C4-2B (cell line): ENCODE results near the gene DEAF1.

Source experiments
- H3K27ac ChIP-seq: fragments of 450-650 bp; 2 replicates; pipeline ENCODE4 v1.5.1; 2017
- ZFX ChIP-seq: fragments of 450-650 bp; IDR thresholded peaks from 2 replicates; pipeline ENCODE4 v1.6.1; 2017
- TF ChIP-seq, protein P1 (sequence below): fragments of 450-650 bp; conservative IDR thresholded peaks from 2 replicates; pipeline ENCODE4 v1.5.1; 2017; ENCODE audit warnings: mild to moderate bottlenecking

DEAF1 gene

DNA sequence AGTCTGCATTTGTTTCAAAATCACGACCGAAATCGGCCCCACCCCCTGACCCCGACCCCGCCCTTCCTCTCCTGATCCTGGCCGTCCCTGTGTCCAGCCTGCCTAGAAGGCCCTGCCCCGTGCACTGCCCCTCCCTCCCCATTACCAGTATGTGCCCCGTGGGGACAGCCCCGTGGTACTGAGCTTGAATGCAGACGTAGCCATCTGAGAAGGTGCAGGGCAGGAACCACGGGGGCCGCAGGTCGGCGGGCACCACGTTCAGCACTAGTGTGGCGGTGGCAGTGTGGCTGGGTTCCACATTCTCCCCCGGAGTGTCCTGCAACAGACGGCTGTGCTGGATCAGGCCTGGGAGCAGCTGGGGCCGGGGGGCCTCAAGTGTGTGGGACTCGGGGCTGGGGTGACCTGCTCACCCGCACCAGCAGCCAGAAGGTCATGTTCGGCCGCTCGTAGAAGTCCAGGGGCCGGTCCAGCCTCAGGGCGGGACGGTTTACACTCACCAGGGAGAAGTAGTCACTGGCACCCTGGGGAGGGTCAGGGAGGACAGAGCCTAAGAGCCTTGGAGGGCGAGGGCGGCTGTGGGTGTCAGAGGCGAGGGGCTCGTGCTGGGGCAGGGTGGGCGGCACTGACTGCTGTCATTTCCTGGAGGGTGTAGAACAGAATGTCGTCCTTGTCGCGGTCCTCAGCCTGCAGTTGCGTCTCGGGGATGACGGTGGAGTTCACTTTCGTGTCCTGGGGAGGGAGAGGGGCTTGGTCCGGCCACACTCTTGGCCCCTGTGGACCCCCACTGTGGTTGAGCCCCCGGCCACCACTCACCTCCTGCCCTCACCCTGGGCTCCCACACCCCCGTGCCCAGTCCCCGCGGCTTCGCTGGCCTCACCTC lies 73.8 kb downstream of the DEAF1 start:
- no peak overlapping the region for H3K27ac ChIP-seq
- TF ChIP-seq, protein P1, sequence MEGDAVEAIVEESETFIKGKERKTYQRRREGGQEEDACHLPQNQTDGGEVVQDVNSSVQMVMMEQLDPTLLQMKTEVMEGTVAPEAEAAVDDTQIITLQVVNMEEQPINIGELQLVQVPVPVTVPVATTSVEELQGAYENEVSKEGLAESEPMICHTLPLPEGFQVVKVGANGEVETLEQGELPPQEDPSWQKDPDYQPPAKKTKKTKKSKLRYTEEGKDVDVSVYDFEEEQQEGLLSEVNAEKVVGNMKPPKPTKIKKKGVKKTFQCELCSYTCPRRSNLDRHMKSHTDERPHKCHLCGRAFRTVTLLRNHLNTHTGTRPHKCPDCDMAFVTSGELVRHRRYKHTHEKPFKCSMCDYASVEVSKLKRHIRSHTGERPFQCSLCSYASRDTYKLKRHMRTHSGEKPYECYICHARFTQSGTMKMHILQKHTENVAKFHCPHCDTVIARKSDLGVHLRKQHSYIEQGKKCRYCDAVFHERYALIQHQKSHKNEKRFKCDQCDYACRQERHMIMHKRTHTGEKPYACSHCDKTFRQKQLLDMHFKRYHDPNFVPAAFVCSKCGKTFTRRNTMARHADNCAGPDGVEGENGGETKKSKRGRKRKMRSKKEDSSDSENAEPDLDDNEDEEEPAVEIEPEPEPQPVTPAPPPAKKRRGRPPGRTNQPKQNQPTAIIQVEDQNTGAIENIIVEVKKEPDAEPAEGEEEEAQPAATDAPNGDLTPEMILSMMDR = no peak
- TF ChIP-seq ZFX = no peak

DNA sequence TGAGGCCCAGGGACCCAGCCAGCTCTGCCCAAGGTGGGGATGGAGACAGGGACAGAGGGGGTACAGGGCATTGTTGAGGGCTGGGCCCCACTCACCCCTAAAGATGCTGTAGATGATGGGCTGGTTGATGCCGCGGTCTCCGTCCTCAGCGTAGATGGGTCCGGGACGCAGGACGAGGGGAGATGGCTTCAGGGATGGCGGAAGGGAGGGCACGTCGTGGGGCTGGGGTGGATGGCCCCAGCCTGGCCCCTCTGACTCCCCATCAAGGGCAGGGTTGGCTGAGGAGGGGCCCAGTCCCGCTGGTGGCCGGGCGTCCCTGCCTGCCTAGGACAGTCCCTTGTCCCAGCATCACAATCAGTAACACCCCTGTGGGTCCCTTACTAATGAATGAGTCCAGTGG lies 74.8 kb downstream of the DEAF1 start:
- no peak overlapping the region for H3K27ac ChIP-seq
- TF ChIP-seq, protein P1 = no peak
- no peak for TF ChIP-seq ZFX

DNA sequence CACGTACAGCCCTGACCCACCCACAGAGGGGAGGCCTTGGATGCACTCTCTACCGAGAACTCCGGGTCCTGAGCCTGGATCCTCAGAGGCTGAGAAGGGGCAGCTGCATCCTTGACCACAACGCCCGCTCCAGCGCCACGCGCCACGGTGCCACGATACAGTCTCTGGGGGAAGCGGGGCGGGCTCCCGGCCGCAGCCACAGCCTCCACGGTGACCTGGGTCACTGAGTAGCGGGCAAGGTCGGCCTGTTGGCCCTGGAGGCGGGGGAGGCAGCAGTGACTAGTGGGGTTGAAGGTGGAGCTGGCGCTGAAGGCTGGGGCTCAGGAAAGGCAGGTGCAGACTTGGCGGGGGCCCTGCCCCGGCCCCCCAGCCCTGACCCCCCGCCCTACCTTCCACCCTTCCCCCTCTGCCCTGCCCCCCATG lies 75.4 kb downstream of the DEAF1 start:
- TF ChIP-seq, protein P1 = no peak
- H3K27ac ChIP-seq = no peak overlapping the region

DNA sequence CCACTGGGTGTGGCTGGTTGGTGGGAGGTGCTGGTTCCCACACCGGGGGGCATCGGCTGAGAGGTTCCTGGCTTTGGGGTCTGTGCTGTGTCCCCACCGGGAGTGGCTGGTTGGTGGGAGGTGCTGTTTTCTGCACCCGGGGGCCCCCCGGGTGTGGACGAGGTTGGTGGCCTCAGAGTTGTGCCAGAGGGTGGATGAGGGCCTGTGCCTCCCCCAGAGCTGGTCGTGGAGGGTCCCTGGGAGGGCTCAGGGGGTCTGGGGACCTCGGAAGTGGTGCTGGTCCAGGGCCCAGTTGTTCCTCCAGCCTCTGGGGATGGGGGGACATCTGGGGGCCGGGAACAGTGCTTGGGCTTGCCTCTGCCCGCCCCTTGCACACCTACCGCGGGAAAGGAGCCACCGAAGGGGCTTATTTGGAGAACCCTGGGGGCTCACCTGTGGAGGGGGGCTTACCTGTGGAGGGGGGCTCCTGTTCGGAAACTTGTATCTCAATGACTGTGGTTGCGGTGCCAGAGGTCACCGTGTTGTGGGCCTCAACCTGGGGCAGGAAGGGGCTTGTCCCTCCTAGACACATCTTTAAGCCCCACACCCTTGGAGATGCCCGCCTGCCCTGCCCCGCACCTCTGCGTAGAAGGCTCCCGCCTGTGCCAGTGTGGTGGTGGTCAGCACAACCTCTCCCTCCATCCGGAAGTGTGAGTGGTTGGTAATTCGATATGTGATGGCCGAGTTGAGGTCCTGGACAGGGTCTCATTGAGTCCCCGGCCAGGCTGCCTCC lies 76.0 kb downstream of the DEAF1 start:
- H3K27ac ChIP-seq = no peak overlapping the region
- TF ChIP-seq ZFX = no peak
- TF ChIP-seq, protein P1 = no peak

DNA sequence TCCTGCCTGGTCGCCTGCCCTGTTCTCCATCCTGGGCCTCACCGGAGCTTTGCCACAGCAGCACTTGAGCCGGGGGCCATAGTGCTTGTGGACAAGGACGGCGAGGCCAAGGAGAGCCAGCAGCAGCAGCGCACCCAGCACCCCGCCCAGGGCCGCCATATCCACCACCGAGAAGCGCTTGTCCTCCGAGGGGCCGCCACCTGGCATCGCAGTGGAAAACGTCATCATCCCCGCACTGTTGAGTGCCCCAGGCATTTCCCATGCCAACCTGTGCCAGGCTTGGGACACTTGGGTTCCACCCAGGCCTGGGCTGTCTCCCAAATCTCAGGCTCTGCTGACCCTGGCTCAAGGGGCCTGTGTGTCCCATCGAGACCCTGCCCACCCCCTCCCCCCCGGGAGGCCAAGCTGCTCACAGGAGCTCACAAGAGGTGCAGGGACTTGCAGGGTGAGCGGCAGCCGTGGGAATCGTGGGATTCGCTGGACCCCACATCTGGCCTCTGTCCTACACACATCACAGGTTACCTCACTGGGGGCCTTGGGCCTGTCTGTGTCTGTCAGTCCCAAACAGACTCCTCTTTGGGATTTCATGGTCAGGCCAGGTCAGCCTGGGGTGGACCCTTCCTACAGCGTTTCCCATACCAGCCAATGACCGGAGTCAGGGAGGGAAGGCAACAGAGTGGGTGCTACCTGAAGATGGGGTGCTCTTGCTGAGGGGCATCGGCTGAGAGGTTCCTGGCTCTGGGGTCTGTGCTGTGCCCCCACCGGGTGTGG lies 76.9 kb downstream of the DEAF1 start:
- no peak overlapping the region for H3K27ac ChIP-seq
- no peak for TF ChIP-seq ZFX
- TF ChIP-seq, protein P1 = no peak

DNA sequence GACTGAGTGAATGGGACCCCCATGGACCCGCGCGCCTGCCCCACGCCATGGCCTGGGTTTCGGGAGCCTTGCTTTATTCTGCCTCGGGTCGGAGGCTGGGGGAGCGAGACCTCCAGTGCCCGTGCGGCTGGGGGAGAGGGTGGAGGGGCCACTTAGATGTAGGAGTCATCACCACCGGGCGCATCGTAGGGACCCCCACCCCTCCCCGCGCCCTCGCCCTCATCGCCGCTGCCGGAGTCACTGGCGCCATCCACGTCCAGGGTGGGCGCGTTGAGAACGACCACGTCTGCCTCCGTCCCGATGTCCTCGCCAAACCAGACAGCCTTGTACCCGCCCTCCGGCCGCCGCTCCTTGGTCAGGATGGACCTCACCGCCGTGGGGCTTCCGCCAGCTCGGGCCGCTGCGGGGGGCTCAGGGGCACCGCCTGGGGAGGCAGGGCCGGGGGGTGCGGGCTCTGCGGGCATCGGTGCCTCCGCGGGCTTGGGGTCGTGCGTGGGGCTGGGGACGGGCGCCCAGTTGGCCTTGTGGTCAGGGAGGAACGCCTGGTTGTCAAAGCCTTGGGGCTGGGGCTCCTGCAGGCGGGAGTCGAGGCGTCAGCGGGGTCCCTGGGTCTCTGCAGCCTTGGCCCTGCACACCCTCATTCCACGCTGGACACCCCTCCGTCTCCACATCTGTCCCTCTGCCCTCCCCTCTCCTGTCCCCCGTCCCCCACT lies 77.7 kb downstream of the DEAF1 start:
- no peak overlapping the region for H3K27ac ChIP-seq
- TF ChIP-seq, protein P1 = no peak
- no peak for TF ChIP-seq ZFX
